Body of pancreas (tissue), 4 donors: ENCODE data around the gene RBFOX2. TPM values are rescaled to one million over a fixed set of nuclear protein-coding genes. Genes with fewer than 3 reads are reported as not detected.
A peak's percentile ranks its signal among the peaks of the same experiment; 100 is the strongest.

Source experiments
- ATAC-seq: fragments of 150-250 bp; one replicate; pipeline ENCODE4 v1.9.1; 2016
- DNase-seq, 4 donors: peaks; one replicate each; pipeline ENCODE4 v3.0.0-alpha.2; 2019
- H3K27ac ChIP-seq, 4 donors: fragments of 200-600 bp; sonication (generic); 1 replicate in 3 of 4; 2 replicates in 1 of 4; pipeline versions ENCODE4 v1.5.1 to v1.6.1; 2016 to 2019; ENCODE audit warnings: mild to moderate bottlenecking in 1 of 4, mixed read lengths in 1 of 4, moderate library complexity in 1 of 4
- H3K27me3 ChIP-seq, 2 donors: fragments of 200-600 bp; sonication (generic); one replicate each; pipeline ENCODE4 v1.6.0; 2016; ENCODE audit warnings: mild to moderate bottlenecking in 1 of 2
- H3K36me3 ChIP-seq, 2 donors: fragments of 200-600 bp; sonication (generic); replicated peaks in 1 of 2; 2 replicates each; pipeline ENCODE4 v1.5.1; 2016; ENCODE audit warnings: low read depth in 2 of 2; ENCODE audit not compliant: insufficient read depth in 1 of 2
- H3K4me1 ChIP-seq: fragments of 200-600 bp; sonication (generic); one replicate; pipeline ENCODE4 v1.6.0; 2016
- H3K4me3 ChIP-seq, 2 donors: fragments of 200-600 bp; sonication (generic); 1 replicate in 1 of 2; 2 replicates in 1 of 2; pipeline ENCODE4 v1.5.1; 2016 to 2019
- H3K9me3 ChIP-seq, 3 donors: fragments of 200-600 bp; sonication (generic); 1 replicate in 2 of 3; 2 replicates in 1 of 3; pipeline ENCODE4 v1.5.1; 2016
- POLR2A ChIP-seq, 3 donors: fragments of 450-650 bp; IDR thresholded peaks; one replicate each; pipeline ENCODE4 v1.6.1; 2016; ENCODE audit warnings: antibody characterized with exemption in 3 of 3, mild to moderate bottlenecking in 2 of 3
- WGBS, 2 donors: methylation state at CpG; one replicate each; pipeline ENCODE4 v1.1.5; 2017; 5-methylcytosine and 5-hydroxymethylcytosine counted together
- intact Hi-C: fragments of 100-400 bp; cut with DNase I; formaldehyde crosslinking; loops from one replicate; pipeline ENCODE4 v1.15.1; 2023
- total RNA-seq, 2 donors: library from RNA; depleted of rRNA; stranded (reverse); fragments of >200 nt; gene quantifications; one replicate each; pipeline ENCODE4 v1.1.0, GENCODE V29; 2016
- TF ChIP-seq, protein P1 (sequence below), 7 experiments: fragments of 450-650 bp in 4 of 7; fragments of 200-600 bp in 3 of 7; sonication (generic) in 3 of 7; IDR thresholded peaks; one replicate each; pipeline ENCODE4 v1.5.1; 2016 to 2019; ENCODE audit warnings: antibody characterized with exemption in 7 of 7

The RBFOX2 gene
- total RNA-seq, 2 donors from 2014 or later, result 28.7 to 31.1 TPM

DNA sequence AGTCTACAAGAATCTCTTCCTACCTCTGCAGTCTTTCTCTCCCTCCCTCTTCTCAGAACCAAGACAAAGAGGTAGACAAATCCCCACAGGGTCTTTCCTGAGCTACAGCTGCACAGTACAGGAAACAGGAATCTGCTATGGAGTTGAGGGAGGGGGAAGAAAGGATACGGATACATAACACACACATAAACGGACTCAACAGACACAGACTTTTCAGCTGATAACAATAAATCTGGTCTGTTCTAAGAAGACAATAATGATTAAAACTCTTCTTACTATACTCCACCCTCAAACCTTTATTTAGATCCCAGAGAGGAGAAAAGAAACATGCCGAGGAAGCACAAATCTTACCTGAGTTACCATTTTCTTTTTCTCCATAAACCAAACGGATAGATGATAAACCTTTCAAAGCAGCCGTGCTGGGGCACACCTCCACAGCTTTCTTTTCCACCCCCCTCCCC is 188.8 kb downstream of the RBFOX2 start:
- H3K4me1 ChIP-seq, result peaks cover 38% of the 10 kb centered on the region
- ATAC-seq (peak; percentile 18), DNase-seq (no peak)
- no peaks in the 10 kb centered on the region for H3K9me3 ChIP-seq
- no peaks in the 10 kb centered on the region for H3K27me3 ChIP-seq
- TF ChIP-seq, protein P1, sequence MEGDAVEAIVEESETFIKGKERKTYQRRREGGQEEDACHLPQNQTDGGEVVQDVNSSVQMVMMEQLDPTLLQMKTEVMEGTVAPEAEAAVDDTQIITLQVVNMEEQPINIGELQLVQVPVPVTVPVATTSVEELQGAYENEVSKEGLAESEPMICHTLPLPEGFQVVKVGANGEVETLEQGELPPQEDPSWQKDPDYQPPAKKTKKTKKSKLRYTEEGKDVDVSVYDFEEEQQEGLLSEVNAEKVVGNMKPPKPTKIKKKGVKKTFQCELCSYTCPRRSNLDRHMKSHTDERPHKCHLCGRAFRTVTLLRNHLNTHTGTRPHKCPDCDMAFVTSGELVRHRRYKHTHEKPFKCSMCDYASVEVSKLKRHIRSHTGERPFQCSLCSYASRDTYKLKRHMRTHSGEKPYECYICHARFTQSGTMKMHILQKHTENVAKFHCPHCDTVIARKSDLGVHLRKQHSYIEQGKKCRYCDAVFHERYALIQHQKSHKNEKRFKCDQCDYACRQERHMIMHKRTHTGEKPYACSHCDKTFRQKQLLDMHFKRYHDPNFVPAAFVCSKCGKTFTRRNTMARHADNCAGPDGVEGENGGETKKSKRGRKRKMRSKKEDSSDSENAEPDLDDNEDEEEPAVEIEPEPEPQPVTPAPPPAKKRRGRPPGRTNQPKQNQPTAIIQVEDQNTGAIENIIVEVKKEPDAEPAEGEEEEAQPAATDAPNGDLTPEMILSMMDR (IDR thresholded peaks at IDR 0.05), result no peak
- no peak for TF ChIP-seq POLR2A (IDR thresholded peaks at IDR 0.05)
- peak overlapping the region; percentile 45 to 72 (median 68) for H3K27ac ChIP-seq
- no peaks in the 10 kb centered on the region for H3K36me3 ChIP-seq
- H3K4me3 ChIP-seq, result peak overlapping the region in 1 of 2 donors; percentile 0
- intact Hi-C loops, result no loop called here
- WGBS, 2 donors, result 5% methylated on average over 5 of the region's 5 CpGs

DNA sequence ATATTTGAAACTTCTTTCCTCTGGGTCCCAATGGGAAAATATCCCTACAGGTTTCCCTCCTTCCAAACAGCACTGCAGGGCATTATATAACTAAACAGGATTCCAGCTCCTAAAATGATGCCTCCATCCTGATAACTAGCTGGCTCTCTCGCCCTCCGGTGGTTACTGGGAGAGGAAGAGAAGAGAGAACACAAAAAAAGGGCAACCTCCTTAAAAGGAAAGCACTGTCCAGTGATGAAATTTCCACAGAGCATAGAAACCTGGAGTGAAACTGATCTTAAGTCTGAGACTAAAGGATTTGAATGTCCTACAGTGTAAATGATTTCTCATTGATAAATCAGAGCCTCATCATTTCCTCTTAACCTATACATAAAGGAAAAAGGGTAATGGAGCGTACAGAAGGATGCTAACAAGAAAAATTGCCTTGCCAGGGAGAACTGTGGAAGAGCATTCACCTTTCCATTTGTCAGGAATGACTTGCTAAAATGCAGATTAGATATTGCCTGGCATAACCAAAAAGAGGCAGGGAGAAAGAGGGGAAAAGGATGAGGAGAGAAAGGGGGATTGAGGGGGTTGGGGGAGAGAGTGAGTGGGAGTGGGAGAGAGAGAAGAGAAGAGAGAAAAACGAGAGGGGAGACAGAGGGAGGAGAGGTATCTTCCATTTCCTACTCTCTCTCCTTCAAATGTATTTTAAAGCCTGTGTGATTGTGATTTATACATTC is 189.6 kb downstream of the RBFOX2 start:
- WGBS, 2 donors, result 15 to 26% methylated on average over 4 of the region's 4 CpGs

DNA sequence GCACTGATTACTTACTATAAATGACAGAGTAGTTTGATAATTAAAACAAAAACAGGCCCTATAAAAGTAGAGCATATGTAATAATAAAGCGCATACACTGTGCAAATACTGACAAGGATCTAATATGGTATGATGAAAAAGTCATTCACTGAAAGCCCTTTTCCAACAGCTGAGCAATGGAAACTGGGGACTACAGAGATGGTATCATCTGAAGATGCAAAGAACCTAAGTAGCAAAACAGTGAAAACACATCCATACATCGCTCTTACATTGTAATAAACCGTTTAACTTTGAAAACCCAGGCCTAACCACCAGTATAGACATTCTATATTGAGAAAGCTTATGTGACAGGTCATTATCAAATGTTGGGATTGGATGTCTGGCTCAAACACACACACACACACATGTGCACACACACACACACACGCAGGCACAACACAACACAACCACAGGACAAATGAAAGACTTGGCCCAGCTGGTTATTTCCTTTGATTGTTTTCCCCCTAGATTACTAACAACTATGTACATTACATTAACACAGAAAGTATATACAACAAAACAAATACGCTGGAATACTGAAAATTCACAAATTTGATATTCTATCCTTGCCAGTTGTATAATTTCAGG is 191.4 kb downstream of the RBFOX2 start:
- no peaks in the 10 kb centered on the region for H3K36me3 ChIP-seq
- TF ChIP-seq POLR2A (IDR thresholded peaks at IDR 0.05), result no peak
- TF ChIP-seq, protein P1 (IDR thresholded peaks at IDR 0.05), result no peak
- H3K27me3 ChIP-seq, result no peaks in the 10 kb centered on the region
- H3K4me1 ChIP-seq, result peaks cover 38% of the 10 kb centered on the region
- no peak for ATAC-seq
- DNase-seq, result no peak
- 86 to 87% methylated on average over 5 of the region's 5 CpGs for WGBS, 2 donors
- intact Hi-C loops, result no loop called here
- no peaks in the 10 kb centered on the region for H3K9me3 ChIP-seq
- no peak overlapping the region for H3K4me3 ChIP-seq
- no peak overlapping the region for H3K27ac ChIP-seq

More for the DNA sequence above, 189.6 kb downstream of the RBFOX2 start:
- intact Hi-C loops, result no loop called here
- Histone ChIP-seq H3K4me3 (no peak overlapping the region), H3K4me1 (peaks cover 38% of the 10 kb centered on the region), H3K36me3 (no peaks in the 10 kb centered on the region), H3K9me3 (no peaks in the 10 kb centered on the region), H3K27me3 (no peaks in the 10 kb centered on the region), H3K27ac (peak overlapping the region; percentile 4 to 72 (median 68))
- TF ChIP-seq POLR2A (IDR thresholded peaks at IDR 0.05), result no peak
- TF ChIP-seq, protein P1 (IDR thresholded peaks at IDR 0.05), result peak in 3 of 7 experiments; percentile 6 to 13 (median 9)
- DNase-seq, result peak in 2 of 4 donors; percentile 17 to 18
- ATAC-seq, result no peak

DNA sequence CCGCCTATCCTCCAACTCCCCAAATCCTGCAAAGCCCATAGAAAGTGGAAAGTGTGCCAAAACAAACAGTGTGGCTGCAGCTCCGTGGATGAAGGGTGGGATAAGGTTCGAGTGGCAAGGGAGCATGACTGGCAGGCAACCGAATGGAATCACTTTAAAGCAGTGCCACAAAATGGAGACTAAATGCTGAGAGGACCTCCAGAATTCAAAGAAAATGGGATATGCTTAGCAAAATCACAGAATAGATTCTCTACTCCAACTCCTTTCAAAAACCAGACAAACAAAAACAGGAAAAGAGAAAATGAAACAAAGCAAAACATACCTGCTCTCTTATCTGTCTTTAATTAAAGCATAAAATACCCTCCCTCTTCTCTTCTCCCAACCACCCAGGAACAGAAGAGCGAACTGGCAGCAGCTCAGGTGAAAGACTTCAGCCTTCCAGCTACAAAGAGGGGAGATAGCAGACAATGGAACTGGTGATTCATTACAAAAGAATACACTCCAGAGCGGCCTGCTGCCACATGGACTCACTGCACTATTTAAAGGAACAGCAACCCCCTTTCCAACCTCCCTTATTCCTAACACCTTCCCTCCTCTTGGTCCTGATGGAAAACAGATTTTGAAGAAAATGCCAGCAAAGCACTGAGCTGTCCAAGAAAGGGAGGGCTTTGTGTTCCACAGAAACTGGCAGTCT is 192.5 kb downstream of the RBFOX2 start:
- Histone ChIP-seq H3K4me3 (no peak overlapping the region), H3K4me1 (peaks cover 38% of the 10 kb centered on the region), H3K9me3 (no peaks in the 10 kb centered on the region), H3K36me3 (no peaks in the 10 kb centered on the region), H3K27me3 (no peaks in the 10 kb centered on the region), H3K27ac (peak overlapping the region; percentile 42 to 79 (median 69))
- ATAC-seq, result peak; percentile 48
- WGBS, 2 donors, result 4 to 6% methylated on average over 6 of the region's 6 CpGs
- TF ChIP-seq, protein P1 (IDR thresholded peaks at IDR 0.05), result no peak
- peak in 1 of 3 donors; percentile 20 for TF ChIP-seq POLR2A (IDR thresholded peaks at IDR 0.05)
- intact Hi-C loops, result no loop called here
- peak; percentile 26 to 58 (median 46) for DNase-seq
